HEK293T (cell line): Measurements from ENCODE around the gene NKAP.

Source experiments
- BHLHE40 ChIP-seq: fragments of 450-650 bp; IDR thresholded peaks from 2 replicates; pipeline ENCODE4 v1.6.1; 2016; ENCODE audit warnings: mild to moderate bottlenecking, moderate library complexity, borderline replicate concordance
- FOXA1 ChIP-seq: fragments of 450-650 bp; IDR thresholded peaks from 2 replicates; pipeline ENCODE4 v1.6.1; 2016; ENCODE audit warnings: mild to moderate bottlenecking
- FOXK2 ChIP-seq: fragments of 450-650 bp; IDR thresholded peaks from 2 replicates; pipeline ENCODE4 v1.6.1; 2016; ENCODE audit warnings: mild to moderate bottlenecking
- FOXM1 ChIP-seq: fragments of 450-650 bp; IDR thresholded peaks from 2 replicates; pipeline ENCODE4 v1.6.1; 2017; ENCODE audit warnings: mild to moderate bottlenecking, borderline replicate concordance
- LEF1 ChIP-seq: fragments of 450-650 bp; IDR thresholded peaks from 2 replicates; pipeline ENCODE4 v1.6.1; 2017; ENCODE audit warnings: mild to moderate bottlenecking, borderline replicate concordance
- SP1 ChIP-seq: fragments of 450-650 bp; IDR thresholded peaks from 2 replicates; pipeline ENCODE4 v1.6.1; 2017
- SUZ12 ChIP-seq: fragments of 450-650 bp; IDR thresholded peaks from 2 replicates; pipeline ENCODE4 v1.6.1; 2016; ENCODE audit warnings: mild to moderate bottlenecking
- TARDBP ChIP-seq: fragments of 450-650 bp; IDR thresholded peaks from 2 replicates; pipeline ENCODE4 v1.6.1; 2016

DNA sequence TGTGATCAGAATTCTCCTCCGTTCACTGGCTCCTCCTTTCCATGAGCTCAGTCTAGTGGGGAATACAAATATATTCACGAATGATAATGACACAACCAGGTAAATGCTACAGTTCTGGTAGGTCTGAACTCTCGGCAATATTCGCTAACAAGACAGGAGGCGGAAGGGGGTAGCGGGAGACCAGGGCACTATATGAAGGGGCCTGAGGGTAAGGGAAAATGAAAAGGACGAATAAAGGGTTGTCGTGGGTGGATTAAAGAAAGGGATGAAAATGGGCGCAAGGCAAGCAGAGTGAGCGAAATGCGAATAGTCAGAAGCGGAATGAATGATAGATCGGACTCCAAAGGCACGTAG is 743 bp downstream of the NKAP start:
- TF ChIP-seq SP1 (no peak), SUZ12 (no peak), FOXA1 (no peak), TARDBP (no peak), FOXK2 (no peak), FOXM1 (no peak), BHLHE40 (no peak), LEF1 (no peak)
